GM12878 (cell line): ENCODE results near the gene SLAMF8. TPM values are rescaled to one million over a fixed set of nuclear protein-coding genes. Genes with fewer than 3 reads are reported as not detected.

Experiments used
- ATAC-seq: fragments of 200-7000 bp; cut with Tn5 transposase; 3 replicates; pipeline ENCODE4 v1.9.1; 2020; ENCODE audit warnings: mild to moderate bottlenecking, moderate library complexity
- BruUV-seq: library from RNA; stranded (reverse); fragments of 400-500 nt; replicated peaks from 2 replicates; lab custom pipeline; 2021; lab: Mats Ljungman, UMichigan
- CTCF ChIA-PET: fragments of 300-600 bp; sonication (Branson Sonifier 250); formaldehyde crosslinking; extraction: SDS; loops from one replicate; lab custom pipeline; 2021; ENCODE audit warnings: inconsistent platforms; lab: Yijun Ruan, JAX
- POLR2A ChIA-PET: fragments of 350-600 bp; formaldehyde crosslinking; extraction: SDS; loops from one replicate; lab custom pipeline; 2021; ENCODE audit warnings: inconsistent platforms; lab: Charles Lee
- RAD21 ChIA-PET: fragments of 300-600 bp; sonication (Branson Sonifier 250); formaldehyde crosslinking; loops from one replicate; lab custom pipeline; 2023; ENCODE audit warnings: antibody characterized with exemption; ENCODE audit not compliant: unreplicated experiment; lab: Charles Lee
- SMC1A ChIA-PET: fragments of 300-600 bp; sonication (Branson Sonifier 250); formaldehyde crosslinking; loops from one replicate; lab custom pipeline; 2023; ENCODE audit not compliant: unreplicated experiment, uncharacterized antibody; lab: Charles Lee
- DNase-seq: peaks from one replicate; pipeline ENCODE4 v3.0.0-alpha.2; 2011; ENCODE audit warnings: low read depth, low spot score
- FAIRE-seq: peaks from 3 replicates; lab custom pipeline; 2011; peaks lifted over from hg19 to GRCh38; lab: Jason Lieb, UNC
- H2AFZ ChIP-seq: 2 replicates; pipeline ENCODE4 v1.6.0; 2011; ENCODE audit warnings: low read depth, low read length, control low read depth; ENCODE audit not compliant: control insufficient read depth
- H3K27ac ChIP-seq: 2 replicates; pipeline ENCODE4 v1.5.1; 2011; ENCODE audit warnings: control low read depth; ENCODE audit not compliant: control insufficient read depth, insufficient read depth
- H3K27me3 ChIP-seq, 2 experiments: replicated peaks in 1 of 2; 2 replicates each; pipeline versions ENCODE4 v1.6.0 to v1.6.1; 2011; ENCODE audit warnings: low read length in 1 of 2; ENCODE audit not compliant: control insufficient read depth in 2 of 2, insufficient read depth in 2 of 2
- H3K36me3 ChIP-seq, 2 experiments: 2 replicates each; pipeline ENCODE4 v1.5.1; 2011; ENCODE audit warnings: low read length in 1 of 2; ENCODE audit not compliant: control insufficient read depth in 2 of 2, insufficient read depth in 2 of 2
- H3K4me1 ChIP-seq: 2 replicates; pipeline ENCODE4 v1.6.1; 2011; ENCODE audit warnings: mild to moderate bottlenecking, low read length, moderate library complexity, mixed read lengths; ENCODE audit not compliant: control insufficient read depth, insufficient read depth
- H3K4me2 ChIP-seq: 2 replicates; pipeline ENCODE4 v1.6.0; 2011; ENCODE audit warnings: control low read depth; ENCODE audit not compliant: control insufficient read depth, insufficient read depth
- H3K4me3 ChIP-seq: fragments of 200-600 bp; sonication (generic); 2 replicates; pipeline ENCODE4 v1.5.1; 2016
- H3K79me2 ChIP-seq: 2 replicates; pipeline ENCODE4 v1.6.0; 2011; ENCODE audit warnings: low read length; ENCODE audit not compliant: control insufficient read depth, insufficient read depth
- H3K9ac ChIP-seq: 2 replicates; pipeline ENCODE4 v1.8.0; 2011; ENCODE audit warnings: low read length, control low read depth, mixed read lengths; ENCODE audit not compliant: control insufficient read depth, insufficient read depth
- H3K9me3 ChIP-seq: replicated peaks from 3 replicates; pipeline ENCODE4 v1.5.1; 2011; ENCODE audit warnings: mild to moderate bottlenecking, low read length; ENCODE audit not compliant: control insufficient read depth, insufficient read depth
- H4K20me1 ChIP-seq: 2 replicates; pipeline ENCODE4 v1.6.0; 2011; ENCODE audit not compliant: control insufficient read depth, insufficient read depth
- BCL11A ChIP-seq: IDR thresholded peaks from 2 replicates; pipeline ENCODE4 v1.6.1; 2011; ENCODE audit warnings: low read depth, low read length
- HSF1 ChIP-seq: fragments of 150-350 bp; IDR thresholded peaks from 2 replicates; pipeline ENCODE4 v1.6.1; 2014; ENCODE audit warnings: mild to moderate bottlenecking, low read depth, low read length
- IRF3 ChIP-seq: fragments of 450-650 bp; IDR thresholded peaks from 2 replicates; pipeline ENCODE4 v1.6.1; 2014; ENCODE audit warnings: mild to moderate bottlenecking
- PRDM15 ChIP-seq: fragments of 450-650 bp; formaldehyde crosslinking; IDR thresholded peaks from 2 replicates; pipeline ENCODE4 v1.4.0; 2020; ENCODE audit warnings: mild to moderate bottlenecking, moderate library complexity
- RAD21 ChIP-seq: IDR thresholded peaks from 2 replicates; pipeline ENCODE4 v1.6.1; 2011; ENCODE audit warnings: mild to moderate bottlenecking, low read depth, low read length, moderate library complexity; ENCODE audit not compliant: insufficient read depth
- TARDBP ChIP-seq: IDR thresholded peaks from 2 replicates; pipeline ENCODE4 v1.6.1; 2016; ENCODE audit warnings: borderline replicate concordance
- WGBS: methylation state at CpG from one replicate; pipeline ENCODE4 v1.1.6; 2016; ENCODE audit warnings: low lambda C conversion rate; ENCODE audit not compliant: insufficient replicate concordance, insufficient coverage; ENCODE audit errors: missing lambda C conversion rate; 5-methylcytosine and 5-hydroxymethylcytosine counted together
- in situ Hi-C: fragments of 300-500 bp; cut with MboI; formaldehyde crosslinking; loops from 9 replicates; pipeline ENCODE4 v1.14.3; 2018; ENCODE audit warnings: mixed read lengths
- intact Hi-C: fragments of 100-400 bp; cut with micrococcal nuclease; formaldehyde crosslinking; loops from one replicate; pipeline ENCODE4 v1.14.2; 2022; ENCODE audit not compliant: unreplicated experiment
- polyA plus RNA-seq, 11 experiments: library from polyadenylated mRNA; depleted of rRNA in 4 of 11; unstranded in 6 of 11; stranded (reverse) in 5 of 11; fragments of >200 nt; fragmentation: Nextera tagmentation in 4 of 11; fragmentation: Illumina TruSeq in 1 of 11; extraction: Ambion mirVana in 4 of 11; extraction: Trizol in 1 of 11; gene quantifications; 1 replicate in 1 of 11; 2 replicates in 10 of 11; pipeline versions ENCODE4 v1.2.1 to v1.2.3, GENCODE V29; 2011 to 2016; ENCODE audit warnings: inconsistent platforms in 2 of 11, missing spikeins in 2 of 11, low read depth in 1 of 11
- total RNA-seq, 4 experiments: library from RNA; depleted of rRNA in 3 of 4; stranded (reverse); fragments of >200 nt in 3 of 4; fragmentation: Illumina TruSeq in 1 of 4; extraction: Trizol in 1 of 4; gene quantifications; 2 replicates each; pipeline versions ENCODE4 v1.2.1 to v1.2.3, GENCODE V29; 2013 to 2021

The SLAMF8 gene
- total and polyA plus RNA-seq, 10 of the 15 experiments (the other 5 are each of a cell fraction or from before 2014, with no cell fraction given), result 0.04 to 0.69 (median 0.10) TPM; not detected in 3

- no peak for TF ChIP-seq IRF3
- TF ChIP-seq RAD21, result no peak
- TF ChIP-seq TARDBP, result no peak
These were observed 21.7 kb downstream of the SLAMF8 start (continued) for GRCh38 chr1:159848326-159848725.

GRCh38 chr1:159849626-159850366, 23.1 kb downstream of the SLAMF8 start:
- Histone ChIP-seq H2AFZ (no peak overlapping the region), H3K4me1 (no peaks in the 10 kb centered on the region), H3K4me2 (no peak overlapping the region), H3K36me3 (no peaks in the 10 kb centered on the region), H4K20me1 (no peaks in the 10 kb centered on the region), H3K79me2 (no peaks in the 10 kb centered on the region), H3K9me3 (no peaks in the 10 kb centered on the region), H3K27me3 (peaks cover 2 to 8% of the 10 kb centered on the region in 2 experiments; a peak in 3 of 4 replicates), H3K27ac (no peak overlapping the region), H3K9ac (no peak overlapping the region), H3K4me3 (no peak overlapping the region)
- ATAC-seq (no peak), FAIRE-seq (no peak), DNase-seq (no peak)
- ChIA-PET POLR2A (no interaction called here), RAD21 (no interaction called here), SMC1A (interaction anchor here (0.7 kb wide), 1 partner anchor 10 kb away, joined by 3 read pairs; no protein-coding TSS in a partner anchor), CTCF (interaction anchor here (1.7 to 2.5 kb wide), 2 partner anchors 9 to 50 kb away, joined by 5 to 13 read pairs; no protein-coding TSS in a partner anchor)
- in situ Hi-C loops (no loop called here), intact Hi-C loops (no loop called here)
- 25% methylated on average over 2 of the region's 2 CpGs for WGBS
- no TSS peak for BruUV-seq
- TF ChIP-seq BCL11A, result no peak
- TF ChIP-seq PRDM15 (CRISPR knock-in tag), result no peak
- TF ChIP-seq HSF1, result no peak
